GM12878 (cell line): ENCODE results near the gene SLC2A4RG. TPM values are rescaled to one million over a fixed set of nuclear protein-coding genes. Genes with fewer than 3 reads are reported as not detected.
A peak's percentile ranks its signal among the peaks of the same experiment; 100 is the strongest.

ENCODE experiments used
- BHLHE40 ChIP-seq, 2 experiments: fragments of 450-650 bp in 1 of 2; IDR thresholded peaks; 2 replicates each; pipeline ENCODE4 v1.6.1; 2011 to 2017; ENCODE audit warnings: low read depth in 2 of 2, borderline replicate concordance in 1 of 2, improper control_type of control experiment in 1 of 2, low read length in 1 of 2, mild to moderate bottlenecking in 1 of 2
- FOXM1 ChIP-seq: IDR thresholded peaks from 2 replicates; pipeline ENCODE4 v1.6.1; 2012; ENCODE audit warnings: low read depth, mild to moderate bottlenecking, inconsistent platforms, low read length, moderate library complexity
- HDAC2 ChIP-seq: fragments of 200-600 bp; sonication (generic); IDR thresholded peaks from 2 replicates; pipeline ENCODE4 v1.6.1; 2017
- HSF1 ChIP-seq: fragments of 150-350 bp; IDR thresholded peaks from 2 replicates; pipeline ENCODE4 v1.6.1; 2014; ENCODE audit warnings: mild to moderate bottlenecking, low read depth, low read length
- NFIC ChIP-seq: IDR thresholded peaks from 2 replicates; pipeline ENCODE4 v1.6.1; 2012; ENCODE audit warnings: low read depth, mild to moderate bottlenecking, inconsistent platforms, low read length, moderate library complexity
- NR2C2 ChIP-seq: IDR thresholded peaks from 2 replicates; pipeline ENCODE4 v1.6.1; 2011; ENCODE audit warnings: borderline replicate concordance, low read depth; ENCODE audit not compliant: control insufficient read depth, insufficient read length
- POLR2A ChIP-seq: IDR thresholded peaks from 2 replicates; pipeline ENCODE4 v1.6.1; 2011; ENCODE audit warnings: low read depth, mild to moderate bottlenecking, low read length
- RAD21 ChIP-seq: IDR thresholded peaks from 2 replicates; pipeline ENCODE4 v1.6.1; 2011; ENCODE audit warnings: mild to moderate bottlenecking, low read depth, low read length, moderate library complexity; ENCODE audit not compliant: insufficient read depth
- RFX5 ChIP-seq: IDR thresholded peaks from 2 replicates; pipeline ENCODE4 v1.6.1; 2011; ENCODE audit warnings: low read depth, low read length, improper control_type of control experiment
- SIN3A ChIP-seq: IDR thresholded peaks from 2 replicates; pipeline ENCODE4 v1.6.1; 2012; ENCODE audit warnings: low read depth, low read length, improper control_type of control experiment
- SP1 ChIP-seq: IDR thresholded peaks from one replicate; pipeline ENCODE4 v1.6.1; 2011; ENCODE audit warnings: low read depth, low read length
- SREBF2 ChIP-seq: IDR thresholded peaks from 2 replicates; pipeline ENCODE4 v1.6.1; 2012; ENCODE audit warnings: mild to moderate bottlenecking, low read length
- SUPT20H ChIP-seq: IDR thresholded peaks from 2 replicates; pipeline ENCODE4 v1.6.1; 2011; ENCODE audit warnings: low read depth, mild to moderate bottlenecking, low read length, moderate library complexity, borderline replicate concordance; ENCODE audit not compliant: control insufficient read depth
- TARDBP ChIP-seq: IDR thresholded peaks from 2 replicates; pipeline ENCODE4 v1.6.1; 2016; ENCODE audit warnings: borderline replicate concordance
- ZNF24 ChIP-seq: fragments of 450-650 bp; IDR thresholded peaks from 2 replicates; pipeline ENCODE4 v1.6.1; 2017; ENCODE audit warnings: antibody characterized with exemption, mild to moderate bottlenecking
- ZNF622 ChIP-seq: fragments of 450-650 bp; IDR thresholded peaks from 2 replicates; pipeline ENCODE4 v1.6.1; 2017; ENCODE audit warnings: mild to moderate bottlenecking, inconsistent platforms
- ZSCAN29 ChIP-seq: fragments of 450-650 bp; IDR thresholded peaks from 2 replicates; pipeline ENCODE4 v1.6.1; 2017; ENCODE audit warnings: mild to moderate bottlenecking, moderate library complexity
- polyA plus RNA-seq, 11 experiments: library from polyadenylated mRNA; depleted of rRNA in 4 of 11; unstranded in 6 of 11; stranded (reverse) in 5 of 11; fragments of >200 nt; fragmentation: Nextera tagmentation in 4 of 11; fragmentation: Illumina TruSeq in 1 of 11; extraction: Ambion mirVana in 4 of 11; extraction: Trizol in 1 of 11; gene quantifications; 1 replicate in 1 of 11; 2 replicates in 10 of 11; pipeline versions ENCODE4 v1.2.1 to v1.2.3, GENCODE V29; 2011 to 2016; ENCODE audit warnings: inconsistent platforms in 2 of 11, missing spikeins in 2 of 11, low read depth in 1 of 11
- total RNA-seq, 4 experiments: library from RNA; depleted of rRNA in 3 of 4; stranded (reverse); fragments of >200 nt in 3 of 4; fragmentation: Illumina TruSeq in 1 of 4; extraction: Trizol in 1 of 4; gene quantifications; 2 replicates each; pipeline versions ENCODE4 v1.2.1 to v1.2.3, GENCODE V29; 2013 to 2021
- TF ChIP-seq, protein P1 (sequence below): IDR thresholded peaks from 2 replicates; pipeline ENCODE4 v1.6.1; 2012; ENCODE audit warnings: improper control_type of control experiment, low read depth, low read length; ENCODE audit not compliant: insufficient replicate concordance
- TF ChIP-seq, protein P2 (sequence below): fragments of 450-650 bp; IDR thresholded peaks from 2 replicates; pipeline ENCODE4 v1.6.1; 2018; ENCODE audit warnings: mild to moderate bottlenecking, low read depth, moderate library complexity; ENCODE audit not compliant: partially characterized antibody
- TF ChIP-seq, protein P3 (sequence below): fragments of 450-650 bp; IDR thresholded peaks from 2 replicates; pipeline ENCODE4 v1.6.1; 2017; ENCODE audit warnings: low read depth, mild to moderate bottlenecking, moderate library complexity

Gene SLC2A4RG
- total and polyA plus RNA-seq, 10 of the 15 experiments (the other 5 are each of a cell fraction or from before 2014, with no cell fraction given), result 0.34 to 65.9 (median 13.3) TPM

DNA sequence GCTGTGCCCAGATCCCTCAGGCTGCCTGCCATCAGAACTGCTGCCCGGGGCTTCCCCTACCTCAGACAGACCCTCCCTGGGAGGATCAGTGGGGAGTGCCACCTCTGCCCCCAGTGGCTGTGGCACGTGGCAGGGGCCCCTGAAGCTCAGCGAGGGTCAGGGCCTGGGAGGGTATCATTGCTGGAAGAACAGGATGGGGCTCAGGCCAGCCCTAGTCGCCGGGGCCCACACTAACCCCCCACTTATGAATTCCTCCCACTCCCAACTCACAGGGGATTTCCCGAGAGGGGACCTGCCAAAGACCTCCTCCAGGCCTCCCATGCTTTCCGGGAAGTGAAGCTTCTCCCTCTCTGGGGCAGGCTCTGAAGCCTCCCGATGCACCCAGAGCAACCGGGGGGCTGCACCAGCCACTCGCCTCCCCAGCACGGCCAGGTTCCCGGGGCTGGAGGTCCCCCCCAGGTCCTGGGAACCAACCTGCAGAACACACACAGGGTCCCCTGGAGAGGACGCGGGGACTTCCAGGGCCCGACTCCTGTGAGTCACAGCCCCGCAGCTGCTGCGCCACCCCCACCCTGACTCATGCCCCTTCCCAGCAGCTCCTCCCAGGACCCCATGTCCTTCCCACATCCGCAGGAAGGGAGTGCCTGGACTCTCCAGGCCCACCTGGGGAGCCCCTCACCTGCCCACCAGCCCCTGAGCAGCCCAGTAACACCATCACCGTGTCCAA lies 40.7 kb upstream of the SLC2A4RG start (continued):
- TF ChIP-seq NR2C2 (no peak), POLR2A (peak; percentile 52), SUPT20H (no peak), RFX5 (no peak), NFIC (no peak; the same call in 1 of the 2 replicates), SREBF2 (no peak), BHLHE40 (IDR thresholded peaks at IDR 0.05; ENCODE audit: borderline replicate concordance in 1 of 2, low read depth in 2 of 2, low read length in 1 of 2) (peak in 1 of 2 experiments; percentile 69; a peak in 2 of 4 replicates), ZSCAN29 (no peak), HDAC2 (no peak), ZNF24 (no peak), SIN3A (no peak), ZNF622 (no peak), TARDBP (peak; percentile 58; the same call in 1 of the 2 replicates), SP1 (no peak), FOXM1 (peak; percentile 22; the same call in 1 of the 2 replicates), RAD21 (no peak), HSF1 (no peak)
- TF ChIP-seq, protein P1, sequence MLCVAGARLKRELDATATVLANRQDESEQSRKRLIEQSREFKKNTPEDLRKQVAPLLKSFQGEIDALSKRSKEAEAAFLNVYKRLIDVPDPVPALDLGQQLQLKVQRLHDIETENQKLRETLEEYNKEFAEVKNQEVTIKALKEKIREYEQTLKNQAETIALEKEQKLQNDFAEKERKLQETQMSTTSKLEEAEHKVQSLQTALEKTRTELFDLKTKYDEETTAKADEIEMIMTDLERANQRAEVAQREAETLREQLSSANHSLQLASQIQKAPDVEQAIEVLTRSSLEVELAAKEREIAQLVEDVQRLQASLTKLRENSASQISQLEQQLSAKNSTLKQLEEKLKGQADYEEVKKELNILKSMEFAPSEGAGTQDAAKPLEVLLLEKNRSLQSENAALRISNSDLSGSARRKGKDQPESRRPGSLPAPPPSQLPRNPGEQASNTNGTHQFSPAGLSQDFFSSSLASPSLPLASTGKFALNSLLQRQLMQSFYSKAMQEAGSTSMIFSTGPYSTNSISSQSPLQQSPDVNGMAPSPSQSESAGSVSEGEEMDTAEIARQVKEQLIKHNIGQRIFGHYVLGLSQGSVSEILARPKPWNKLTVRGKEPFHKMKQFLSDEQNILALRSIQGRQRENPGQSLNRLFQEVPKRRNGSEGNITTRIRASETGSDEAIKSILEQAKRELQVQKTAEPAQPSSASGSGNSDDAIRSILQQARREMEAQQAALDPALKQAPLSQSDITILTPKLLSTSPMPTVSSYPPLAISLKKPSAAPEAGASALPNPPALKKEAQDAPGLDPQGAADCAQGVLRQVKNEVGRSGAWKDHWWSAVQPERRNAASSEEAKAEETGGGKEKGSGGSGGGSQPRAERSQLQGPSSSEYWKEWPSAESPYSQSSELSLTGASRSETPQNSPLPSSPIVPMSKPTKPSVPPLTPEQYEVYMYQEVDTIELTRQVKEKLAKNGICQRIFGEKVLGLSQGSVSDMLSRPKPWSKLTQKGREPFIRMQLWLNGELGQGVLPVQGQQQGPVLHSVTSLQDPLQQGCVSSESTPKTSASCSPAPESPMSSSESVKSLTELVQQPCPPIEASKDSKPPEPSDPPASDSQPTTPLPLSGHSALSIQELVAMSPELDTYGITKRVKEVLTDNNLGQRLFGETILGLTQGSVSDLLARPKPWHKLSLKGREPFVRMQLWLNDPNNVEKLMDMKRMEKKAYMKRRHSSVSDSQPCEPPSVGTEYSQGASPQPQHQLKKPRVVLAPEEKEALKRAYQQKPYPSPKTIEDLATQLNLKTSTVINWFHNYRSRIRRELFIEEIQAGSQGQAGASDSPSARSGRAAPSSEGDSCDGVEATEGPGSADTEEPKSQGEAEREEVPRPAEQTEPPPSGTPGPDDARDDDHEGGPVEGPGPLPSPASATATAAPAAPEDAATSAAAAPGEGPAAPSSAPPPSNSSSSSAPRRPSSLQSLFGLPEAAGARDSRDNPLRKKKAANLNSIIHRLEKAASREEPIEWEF, result no peak
- TF ChIP-seq, protein P2, sequence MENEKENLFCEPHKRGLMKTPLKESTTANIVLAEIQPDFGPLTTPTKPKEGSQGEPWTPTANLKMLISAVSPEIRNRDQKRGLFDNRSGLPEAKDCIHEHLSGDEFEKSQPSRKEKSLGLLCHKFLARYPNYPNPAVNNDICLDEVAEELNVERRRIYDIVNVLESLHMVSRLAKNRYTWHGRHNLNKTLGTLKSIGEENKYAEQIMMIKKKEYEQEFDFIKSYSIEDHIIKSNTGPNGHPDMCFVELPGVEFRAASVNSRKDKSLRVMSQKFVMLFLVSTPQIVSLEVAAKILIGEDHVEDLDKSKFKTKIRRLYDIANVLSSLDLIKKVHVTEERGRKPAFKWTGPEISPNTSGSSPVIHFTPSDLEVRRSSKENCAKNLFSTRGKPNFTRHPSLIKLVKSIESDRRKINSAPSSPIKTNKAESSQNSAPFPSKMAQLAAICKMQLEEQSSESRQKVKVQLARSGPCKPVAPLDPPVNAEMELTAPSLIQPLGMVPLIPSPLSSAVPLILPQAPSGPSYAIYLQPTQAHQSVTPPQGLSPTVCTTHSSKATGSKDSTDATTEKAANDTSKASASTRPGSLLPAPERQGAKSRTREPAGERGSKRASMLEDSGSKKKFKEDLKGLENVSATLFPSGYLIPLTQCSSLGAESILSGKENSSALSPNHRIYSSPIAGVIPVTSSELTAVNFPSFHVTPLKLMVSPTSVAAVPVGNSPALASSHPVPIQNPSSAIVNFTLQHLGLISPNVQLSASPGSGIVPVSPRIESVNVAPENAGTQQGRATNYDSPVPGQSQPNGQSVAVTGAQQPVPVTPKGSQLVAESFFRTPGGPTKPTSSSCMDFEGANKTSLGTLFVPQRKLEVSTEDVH, result no peak
- TF ChIP-seq, protein P3, sequence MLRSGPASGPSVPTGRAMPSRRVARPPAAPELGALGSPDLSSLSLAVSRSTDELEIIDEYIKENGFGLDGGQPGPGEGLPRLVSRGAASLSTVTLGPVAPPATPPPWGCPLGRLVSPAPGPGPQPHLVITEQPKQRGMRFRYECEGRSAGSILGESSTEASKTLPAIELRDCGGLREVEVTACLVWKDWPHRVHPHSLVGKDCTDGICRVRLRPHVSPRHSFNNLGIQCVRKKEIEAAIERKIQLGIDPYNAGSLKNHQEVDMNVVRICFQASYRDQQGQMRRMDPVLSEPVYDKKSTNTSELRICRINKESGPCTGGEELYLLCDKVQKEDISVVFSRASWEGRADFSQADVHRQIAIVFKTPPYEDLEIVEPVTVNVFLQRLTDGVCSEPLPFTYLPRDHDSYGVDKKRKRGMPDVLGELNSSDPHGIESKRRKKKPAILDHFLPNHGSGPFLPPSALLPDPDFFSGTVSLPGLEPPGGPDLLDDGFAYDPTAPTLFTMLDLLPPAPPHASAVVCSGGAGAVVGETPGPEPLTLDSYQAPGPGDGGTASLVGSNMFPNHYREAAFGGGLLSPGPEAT, result peak; percentile 60; the same call in 1 of the 2 replicates
